A673 (cell line): ENCODE results near the gene ADAM20. TPM values are rescaled to one million over a fixed set of nuclear protein-coding genes. Genes with fewer than 3 reads are reported as not detected.
A peak's percentile ranks its signal among the peaks of the same experiment; 100 is the strongest.

Experiments
- Bru-seq: library from RNA; stranded (reverse); fragments of 400-500 nt; gene quantifications from one replicate; lab custom pipeline; 2021; lab: Mats Ljungman, UMichigan
- BruChase-seq, 2 experiments: library from RNA; stranded (reverse); fragments of 400-500 nt; gene quantifications; one replicate each; lab custom pipeline; 2021; lab: Mats Ljungman, UMichigan
- BruUV-seq: library from RNA; stranded (reverse); fragments of 400-500 nt; replicated peaks from 2 replicates; lab custom pipeline; 2021; lab: Mats Ljungman, UMichigan
- CTCF ChIA-PET: fragments of 300-600 bp; sonication (Branson Sonifier 250); formaldehyde crosslinking; loops from one replicate; lab custom pipeline; 2022; ENCODE audit warnings: antibody characterized with exemption; lab: Charles Lee
- POLR2A ChIA-PET: fragments of 300-600 bp; sonication (Branson Sonifier 250); formaldehyde crosslinking; loops from one replicate; lab custom pipeline; 2022; ENCODE audit warnings: antibody characterized with exemption; ENCODE audit not compliant: low non-redundant PET; lab: Charles Lee
- DNase-seq: peaks from one replicate; pipeline ENCODE4 v3.0.0-alpha.2; 2015; ENCODE audit warnings: low spot score
- H3K27ac ChIP-seq: fragments of 200-600 bp; sonication (generic); 2 replicates; pipeline ENCODE4 v1.5.1; 2016; ENCODE audit warnings: mixed run types, low read depth, mild to moderate bottlenecking, mixed read lengths, antibody characterized with exemption, low read length; ENCODE audit not compliant: poor library complexity, severe bottlenecking
- H3K27me3 ChIP-seq: fragments of 200-600 bp; sonication (generic); replicated peaks from 2 replicates; pipeline ENCODE4 v1.6.1; 2017; ENCODE audit warnings: mixed run types, low read depth, mild to moderate bottlenecking, mixed read lengths, antibody characterized with exemption, low read length; ENCODE audit not compliant: insufficient read depth, poor library complexity
- H3K36me3 ChIP-seq: fragments of 200-600 bp; sonication (generic); 2 replicates; pipeline ENCODE4 v1.6.1; 2016; ENCODE audit warnings: mixed run types, mild to moderate bottlenecking, mixed read lengths, antibody characterized with exemption, low read length; ENCODE audit not compliant: insufficient read depth, poor library complexity, severe bottlenecking
- H3K4me1 ChIP-seq: fragments of 200-600 bp; sonication (generic); 2 replicates; pipeline ENCODE4 v1.6.1; 2017; ENCODE audit warnings: mixed run types, mild to moderate bottlenecking, mixed read lengths, antibody characterized with exemption, low read length; ENCODE audit not compliant: insufficient read depth, poor library complexity, severe bottlenecking
- H3K4me3 ChIP-seq: fragments of 200-600 bp; sonication (generic); 2 replicates; pipeline ENCODE4 v1.5.1; 2016; ENCODE audit warnings: low read depth, mixed run types, mild to moderate bottlenecking, mixed read lengths, low read length; ENCODE audit not compliant: poor library complexity, severe bottlenecking
- H3K9me3 ChIP-seq: fragments of 200-600 bp; sonication (generic); 2 replicates; pipeline ENCODE4 v1.6.1; 2016; ENCODE audit warnings: mixed run types, low read depth, mild to moderate bottlenecking, mixed read lengths, antibody characterized with exemption, low read length; ENCODE audit not compliant: poor library complexity, severe bottlenecking
- CTCF ChIP-seq: fragments of 300-800, 200-600 bp; sonication (generic); conservative IDR thresholded peaks from 2 replicates; pipeline ENCODE4 v1.5.1; 2017; ENCODE audit warnings: low read depth, mild to moderate bottlenecking, antibody characterized with exemption, low read length, moderate library complexity, mixed read lengths
- EZH2 ChIP-seq: fragments of 200-600 bp; sonication (generic); IDR thresholded peaks from 2 replicates; pipeline ENCODE4 v1.6.1; 2017; ENCODE audit warnings: borderline replicate concordance, low read depth, mild to moderate bottlenecking, mixed read lengths, antibody characterized with exemption, low read length; ENCODE audit not compliant: poor library complexity, severe bottlenecking
- intact Hi-C: fragments of 100-400 bp; cut with micrococcal nuclease; formaldehyde crosslinking; loops from one replicate; pipeline ENCODE4 v1.10.0; 2022; ENCODE audit not compliant: unreplicated experiment
- long read RNA-seq: library from polyadenylated mRNA; stranded (forward); transcript quantifications from one replicate; pipeline ENCODE4 v2.0.0, GENCODE V29; 2022
- total RNA-seq: library from RNA; stranded (reverse); gene quantifications from 2 replicates; pipeline ENCODE4 v1.2.3, GENCODE V29; 2021

The ADAM20 gene
- total RNA-seq (0.30 and 0.48 TPM in 2 replicates), Bru-seq, nascent RNA (percentile 47 among the genes with signal in this experiment), BruChase-seq, experiment 1, labeled RNA remaining after a 2-hour chase (percentile 66 among the genes with signal in this experiment), BruChase-seq, experiment 2, labeled RNA remaining after a 6-hour chase (percentile 63 among the genes with signal in this experiment)
- long read RNA-seq: 0 reads

DNA sequence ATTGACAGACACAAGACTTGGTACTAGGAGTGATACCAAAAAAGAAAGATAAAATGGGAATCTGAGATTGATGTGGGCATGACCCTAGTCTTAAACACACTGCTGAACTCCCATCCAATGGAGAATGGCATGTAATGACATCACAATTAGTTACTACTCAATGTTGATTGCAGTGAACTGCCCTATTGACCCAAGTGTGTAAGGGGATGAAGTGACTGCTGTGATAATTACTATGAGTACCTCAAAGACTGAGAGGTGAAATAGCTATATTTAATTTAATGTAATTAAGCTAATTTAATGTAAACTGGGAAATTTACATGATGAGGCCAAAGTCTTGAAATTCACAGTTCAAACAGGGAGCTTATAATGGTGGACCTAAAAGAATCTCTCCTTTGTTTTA, at the start of gene ADAM20:
Gene ADAM20, minus strand, starts transcription at position 101 of the 400 bp plus-strand sequence. CDS start 10,247 bp downstream, outside the sequence.
- TF ChIP-seq CTCF (no peak), EZH2 (no peak)
- H3K4me1 ChIP-seq: no peaks in the 10 kb centered on the region
- intact Hi-C loops: no loop called here
- BruUV-seq: no TSS peak
- ChIA-PET POLR2A (no interaction called here), CTCF (no interaction called here)
- H3K9me3 ChIP-seq: no peaks in the 10 kb centered on the region
- DNase-seq: no peak
- no peaks in the 10 kb centered on the region for H3K27me3 ChIP-seq
- H3K27ac ChIP-seq: no peak within 1 kb of the TSS
- no peaks in the 10 kb centered on the region for H3K36me3 ChIP-seq
- no peak within 1 kb of the TSS for H3K4me3 ChIP-seq

DNA sequence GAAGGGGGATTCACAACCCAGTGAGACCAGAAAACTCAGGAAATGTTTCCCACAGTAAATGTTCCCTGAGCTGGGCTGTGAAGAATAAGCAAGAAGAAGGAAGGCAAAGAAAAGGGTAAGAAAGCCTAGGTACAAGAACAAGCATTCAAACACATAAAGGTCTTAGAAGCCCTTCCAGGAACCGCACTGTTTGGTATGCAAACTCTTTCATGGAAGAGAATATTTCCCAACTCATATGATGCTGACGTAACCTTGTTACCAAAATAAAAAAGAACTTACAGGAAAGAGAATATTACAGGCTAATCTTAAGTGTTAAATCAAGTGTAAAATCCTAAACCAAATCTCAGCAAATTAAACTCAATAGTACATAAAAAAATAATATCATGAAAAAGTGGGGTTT, 42.1 kb upstream of the ADAM20 start:
- no peak overlapping the region for H3K27ac ChIP-seq
- ChIA-PET POLR2A (no interaction called here), CTCF (no interaction called here)
- H3K9me3 ChIP-seq: no peaks in the 10 kb centered on the region
- DNase-seq: no peak
- TF ChIP-seq CTCF (no peak), EZH2 (no peak)
- H3K4me3 ChIP-seq: no peak overlapping the region
- no peaks in the 10 kb centered on the region for H3K4me1 ChIP-seq
- no peaks in the 10 kb centered on the region for H3K27me3 ChIP-seq
- no TSS peak for BruUV-seq
- peaks cover 19% of the 10 kb centered on the region for H3K36me3 ChIP-seq
- intact Hi-C loops: no loop called here

GRCh38 chr14:70573050-70573449, 38.2 kb upstream of the ADAM20 start:
- Histone ChIP-seq H3K4me1 (no peaks in the 10 kb centered on the region), H3K4me3 (no peak overlapping the region), H3K9me3 (no peaks in the 10 kb centered on the region), H3K27me3 (no peaks in the 10 kb centered on the region), H3K27ac (no peak overlapping the region), H3K36me3 (no peaks in the 10 kb centered on the region)
- BruUV-seq: no TSS peak
- intact Hi-C loops: no loop called here
- ChIA-PET CTCF (no interaction called here), POLR2A (no interaction called here)
- DNase-seq: no peak
- no peak for TF ChIP-seq CTCF
